ENCODE data around the gene TFPI.

TFPI gene

DNA sequence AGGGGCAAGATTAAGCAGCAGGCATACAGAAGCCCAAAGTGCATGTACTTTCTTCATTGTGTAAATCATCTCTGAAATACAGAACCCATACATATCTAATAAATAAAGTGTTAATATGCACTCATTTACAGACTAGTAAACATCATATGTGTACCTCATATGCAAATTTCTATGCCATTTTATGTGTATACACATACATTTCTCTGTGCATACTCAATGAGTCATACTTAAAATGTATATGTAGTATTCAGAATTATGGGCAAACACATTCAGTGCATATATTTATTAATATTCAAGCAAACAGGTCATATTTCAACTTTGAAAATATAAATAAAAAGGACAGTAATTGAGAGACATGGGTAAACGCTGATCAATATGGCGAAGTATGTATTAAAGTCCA, 50.5 kb downstream of the TFPI start:
- no peak for DNase-seq (ENCODE audit: low read depth)

DNA sequence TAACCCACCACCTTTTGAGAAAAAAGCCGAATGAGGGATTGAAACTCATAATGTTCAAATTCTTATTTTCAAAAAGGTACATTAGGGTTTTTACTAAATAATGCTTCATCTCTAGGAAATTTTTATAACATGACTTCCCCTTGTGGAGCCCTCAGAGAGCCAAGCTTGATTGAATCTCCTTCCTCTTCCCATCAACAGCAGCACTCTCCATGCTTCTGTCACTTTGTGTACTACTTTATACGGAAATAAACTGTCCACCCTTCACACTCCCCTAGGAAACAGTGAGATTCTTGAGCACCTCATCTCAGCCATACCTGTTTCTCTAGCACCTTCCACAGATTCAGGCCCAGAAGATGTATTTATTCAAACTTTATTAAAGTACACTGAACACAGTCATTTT, 51.8 kb downstream of the TFPI start:
- no peak for DNase-seq (ENCODE audit: low read depth)

DNA sequence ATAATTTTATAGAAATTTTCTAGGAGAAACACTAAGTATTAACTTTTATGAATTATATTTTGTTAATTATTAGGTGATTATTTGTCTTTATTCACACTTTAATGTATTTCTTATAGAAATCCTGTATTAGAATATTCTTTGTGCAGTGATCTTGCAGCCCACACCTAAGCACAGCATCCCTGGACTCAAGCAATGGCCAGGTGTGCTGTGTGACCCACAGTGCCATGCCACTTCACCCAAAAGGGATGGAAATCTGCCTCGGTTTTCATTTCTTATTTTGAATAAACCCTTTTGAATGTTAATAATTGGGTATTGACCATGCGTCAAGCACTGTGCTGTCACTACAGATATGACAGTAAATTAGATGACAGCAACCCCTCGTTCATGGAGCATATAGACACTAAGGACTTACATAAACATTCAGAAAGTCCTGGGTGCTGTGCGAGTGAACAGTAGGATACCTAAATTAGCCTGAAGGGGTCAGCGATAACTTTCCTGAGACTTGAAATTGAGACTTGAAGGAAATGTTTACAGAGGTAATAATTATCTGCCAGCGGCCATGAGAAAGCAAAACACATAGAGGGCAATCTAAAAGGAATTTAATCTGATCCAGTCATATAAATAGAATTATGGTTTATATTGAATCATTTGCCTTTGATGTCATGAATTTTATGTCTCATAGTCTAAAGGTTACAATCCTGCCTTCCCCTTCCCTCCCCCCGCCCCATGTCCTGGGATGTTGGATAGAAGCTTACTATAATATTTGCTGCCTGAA, 53.5 kb downstream of the TFPI start:
- DNase-seq (ENCODE audit: low read depth) = no peak

DNA sequence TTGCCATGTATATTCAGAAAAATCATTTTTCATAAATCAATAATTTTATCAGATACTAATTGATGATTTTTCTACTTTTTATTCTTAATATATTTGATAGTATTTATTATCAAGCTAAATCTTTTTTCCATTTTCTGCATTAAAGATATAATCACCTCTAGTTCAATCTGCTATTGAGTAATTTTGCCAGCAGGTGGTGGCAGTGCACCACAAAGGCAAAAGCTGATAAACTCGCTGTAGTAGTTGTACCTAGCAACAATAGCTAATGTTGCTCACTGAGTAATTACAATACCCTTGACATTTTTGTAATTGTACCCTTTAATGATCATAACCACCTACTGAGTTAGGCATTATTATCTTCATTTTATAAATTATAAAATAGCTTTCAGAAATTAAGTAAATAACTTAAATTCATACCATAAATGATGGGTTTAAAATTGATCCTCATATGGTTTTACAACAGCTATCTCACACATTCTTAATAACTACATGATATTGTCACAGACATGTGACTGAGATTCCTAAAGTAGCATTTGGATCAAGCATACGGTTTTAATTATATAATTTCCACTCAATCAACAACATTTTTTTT, 54.2 kb downstream of the TFPI start:
- DNase-seq (ENCODE audit: low read depth) = no peak

DNA sequence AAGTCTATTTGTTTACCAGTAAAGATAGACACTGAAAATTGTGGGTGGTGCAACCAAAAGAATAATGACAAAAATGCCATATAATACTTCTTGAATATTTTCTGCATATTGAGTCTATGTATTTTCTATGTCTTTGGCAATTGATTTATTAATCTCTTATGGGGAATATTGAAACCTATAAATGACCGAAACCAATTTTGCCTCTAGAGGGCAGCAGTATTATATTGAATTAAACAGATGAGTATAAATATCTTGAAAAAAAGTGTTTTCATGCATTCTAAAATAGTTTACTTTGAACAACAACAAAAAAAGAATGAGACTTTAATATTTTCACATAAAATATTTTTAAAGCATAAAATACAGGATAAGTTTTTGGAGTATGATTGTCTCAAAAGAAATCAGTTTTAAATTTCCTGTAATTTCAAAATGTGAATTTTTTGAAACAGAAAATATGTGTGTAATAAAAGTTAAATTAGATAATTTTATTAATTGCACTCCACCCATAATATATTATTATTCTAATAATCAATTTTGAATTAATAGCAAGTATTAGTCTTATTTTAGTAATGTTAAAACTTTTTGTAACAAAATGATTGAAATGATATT, 56.3 kb downstream of the TFPI start:
- no peak for DNase-seq (ENCODE audit: low read depth)

DNA sequence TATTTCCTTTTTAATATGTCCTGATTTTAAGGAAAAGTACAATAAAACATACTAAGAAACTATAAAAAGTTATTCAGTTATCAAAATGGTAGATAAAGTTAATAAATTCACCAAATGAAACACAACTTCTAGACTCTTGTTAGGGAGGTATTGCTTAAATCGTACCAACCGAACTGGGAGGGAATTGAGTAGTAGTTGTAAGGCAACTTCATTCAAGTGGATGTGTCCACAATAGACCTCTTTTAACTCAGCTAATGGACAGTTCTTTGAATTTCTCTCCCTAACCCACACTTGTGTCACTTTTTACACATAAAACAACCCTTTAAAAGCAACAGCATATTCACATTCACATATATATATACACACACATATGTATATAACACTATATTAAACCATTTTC, 57.1 kb downstream of the TFPI start:
- no peak for DNase-seq (ENCODE audit: low read depth)

DNA sequence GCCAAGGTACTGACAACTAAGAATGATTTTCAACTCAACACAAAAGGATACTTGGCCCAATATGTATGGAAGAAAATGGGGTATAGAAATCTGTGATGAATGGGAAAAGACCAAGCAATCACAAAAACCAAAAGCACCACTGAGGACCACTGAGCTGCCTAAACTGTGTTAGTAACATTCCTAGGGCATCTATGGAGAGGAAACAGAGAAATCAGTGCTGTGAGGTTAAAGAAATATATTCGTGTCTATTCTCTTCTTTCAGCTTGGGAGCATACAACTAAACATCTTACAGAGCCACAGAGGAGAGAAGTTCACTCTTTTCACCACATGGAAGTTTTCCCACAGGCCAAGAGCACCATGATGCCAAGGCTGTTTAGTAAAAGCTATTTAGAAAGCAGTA, 58.9 kb downstream of the TFPI start:
- DNase-seq (ENCODE audit: low read depth) = no peak

DNA sequence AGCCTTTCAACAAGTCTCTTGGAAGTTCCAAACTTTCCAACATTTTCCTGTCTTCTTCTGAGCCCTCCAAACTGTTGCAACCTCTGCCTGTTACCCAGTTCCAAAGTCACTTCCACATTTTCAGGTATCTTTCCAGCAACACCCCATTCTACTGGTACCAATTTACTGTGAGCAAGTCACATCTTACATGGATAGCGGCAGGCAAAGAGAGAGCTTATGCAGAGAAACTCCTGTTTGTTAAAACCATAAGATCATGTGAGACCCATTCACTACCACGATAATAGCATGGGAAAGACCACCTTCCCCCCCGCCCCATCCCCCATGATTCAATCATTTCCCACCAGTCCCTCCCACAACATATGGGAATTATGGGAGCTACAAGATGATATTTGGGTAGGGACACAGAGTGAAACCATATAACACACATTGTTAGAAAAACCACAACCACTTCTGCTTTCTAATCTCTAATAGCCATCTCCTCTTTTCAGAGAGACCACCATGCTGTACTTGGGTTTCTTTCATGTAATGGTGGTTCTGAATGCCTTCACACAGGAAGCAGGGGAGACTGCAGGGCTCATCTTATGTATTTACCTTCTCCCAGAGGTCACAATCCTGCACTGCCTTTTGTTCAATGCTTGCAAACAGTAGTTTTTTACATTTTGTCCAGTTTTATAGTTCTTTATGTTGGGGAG, 60.2 kb downstream of the TFPI start:
- no peak for DNase-seq (ENCODE audit: low read depth)

DNA sequence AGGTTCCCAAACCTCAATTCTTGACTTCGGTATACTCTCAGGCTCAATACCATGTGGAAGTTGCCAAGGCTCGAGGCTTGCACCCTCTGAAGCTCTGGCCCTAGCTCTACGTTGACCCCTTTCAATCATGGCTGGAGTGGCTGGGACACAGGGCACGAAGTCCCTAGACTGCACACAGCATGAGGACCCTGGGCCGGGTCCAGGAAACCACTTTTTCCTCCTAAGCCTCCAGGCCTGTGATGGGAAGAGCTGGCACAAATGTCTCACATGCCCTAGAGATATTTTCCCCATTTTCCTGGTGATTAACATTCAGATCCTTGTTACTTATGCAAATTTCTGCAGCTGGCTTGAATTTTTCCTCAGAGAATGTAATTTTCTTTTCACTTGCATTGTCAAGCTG, 61.1 kb downstream of the TFPI start:
- no peak for DNase-seq (ENCODE audit: low read depth)

DNA sequence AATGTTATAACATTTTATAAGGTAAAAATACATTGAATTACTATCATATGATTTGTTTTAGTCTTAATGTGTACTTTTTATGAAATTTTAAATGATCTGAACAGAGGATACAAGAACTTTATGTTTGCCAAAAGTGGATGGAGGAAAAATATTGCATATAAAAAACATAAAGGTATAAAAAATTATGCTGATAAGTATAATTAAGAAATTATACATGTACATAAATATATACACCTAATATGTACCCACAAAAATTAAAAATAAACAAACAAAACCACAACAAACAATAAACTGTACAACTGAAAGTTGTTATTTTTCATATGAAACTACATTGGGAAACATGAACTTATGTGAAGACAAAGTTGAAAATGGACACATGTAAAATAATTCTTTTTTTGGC, 68.0 kb downstream of the TFPI start:
- DNase-seq (ENCODE audit: low read depth) = no peak

DNA sequence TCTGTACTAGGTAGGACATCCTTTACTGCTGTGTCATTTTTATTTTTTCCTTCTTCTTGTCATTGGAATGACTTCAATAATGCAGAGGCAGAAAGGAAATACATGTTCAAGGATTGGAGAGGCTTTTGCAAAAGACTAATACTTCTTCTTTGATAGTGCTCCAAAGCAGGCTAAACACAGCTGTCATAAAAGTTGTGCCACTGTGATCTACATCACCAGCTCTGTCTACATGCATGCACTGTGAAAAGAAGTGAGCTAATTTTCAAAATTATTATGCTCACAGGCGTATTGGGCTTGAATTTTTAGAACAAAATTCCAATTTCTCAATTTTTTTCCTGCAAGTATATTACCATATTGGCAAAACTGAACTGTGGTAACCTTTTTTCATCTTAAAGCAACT, 68.7 kb downstream of the TFPI start:
- DNase-seq (ENCODE audit: low read depth) = no peak

DNA sequence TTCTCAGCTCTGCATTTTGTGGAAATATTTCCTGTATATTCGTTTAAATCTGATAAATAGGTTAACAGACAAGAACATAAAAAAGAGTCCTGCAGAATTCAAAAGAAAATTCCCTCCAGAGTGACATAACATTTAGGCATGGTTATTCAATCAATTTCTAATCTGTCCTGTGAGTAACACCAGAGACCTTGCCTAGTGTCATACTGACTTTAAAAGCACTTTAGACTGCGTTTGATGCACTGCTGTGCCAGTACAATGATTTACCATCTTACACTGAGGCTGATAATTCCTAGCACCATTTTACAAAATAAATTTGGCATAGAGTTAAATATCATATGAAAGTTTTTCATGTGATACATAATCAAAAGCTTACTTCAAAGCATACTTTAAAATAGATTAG, 70.7 kb downstream of the TFPI start:
- no peak for DNase-seq (ENCODE audit: low read depth)

DNA sequence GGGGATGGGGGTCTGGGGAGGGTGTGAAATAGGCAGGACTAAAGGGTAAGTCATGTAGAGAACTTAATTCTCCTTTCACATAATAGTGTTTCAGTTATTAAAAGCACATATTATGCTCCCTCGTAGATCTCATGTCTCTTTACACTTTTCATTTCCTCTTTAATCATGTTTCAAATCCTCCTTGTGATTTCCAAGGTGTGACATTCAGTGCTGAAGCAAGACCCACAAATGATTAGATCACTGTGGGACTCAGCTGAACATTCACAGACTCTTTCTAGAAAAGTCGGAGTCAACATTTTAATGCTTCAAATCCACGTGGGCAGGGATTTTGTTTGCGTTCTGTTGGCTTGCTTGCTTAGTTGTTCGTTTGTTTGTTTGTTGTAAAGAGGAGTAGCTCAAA, 71.4 kb downstream of the TFPI start:
- DNase-seq (ENCODE audit: low read depth) = no peak

DNA sequence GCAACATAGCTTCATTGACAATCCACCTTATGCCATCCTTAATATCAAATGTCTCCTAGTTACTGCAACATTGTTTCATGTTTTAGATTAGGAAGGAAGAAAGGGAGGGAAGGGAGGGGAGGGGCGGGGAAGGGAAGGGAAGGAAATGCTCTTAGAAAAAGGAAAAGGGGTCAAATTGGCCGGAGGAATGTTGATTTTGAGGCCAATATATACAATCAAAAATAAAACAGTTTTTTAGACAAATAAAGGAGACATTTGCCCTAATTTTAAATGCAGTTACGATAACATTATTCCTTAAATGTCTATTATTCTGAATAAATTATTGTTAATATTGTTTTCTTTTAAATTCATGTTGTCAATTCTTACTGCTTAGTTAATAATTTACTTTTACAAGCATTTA, 72.7 kb downstream of the TFPI start:
- no peak for DNase-seq (ENCODE audit: low read depth)

DNA sequence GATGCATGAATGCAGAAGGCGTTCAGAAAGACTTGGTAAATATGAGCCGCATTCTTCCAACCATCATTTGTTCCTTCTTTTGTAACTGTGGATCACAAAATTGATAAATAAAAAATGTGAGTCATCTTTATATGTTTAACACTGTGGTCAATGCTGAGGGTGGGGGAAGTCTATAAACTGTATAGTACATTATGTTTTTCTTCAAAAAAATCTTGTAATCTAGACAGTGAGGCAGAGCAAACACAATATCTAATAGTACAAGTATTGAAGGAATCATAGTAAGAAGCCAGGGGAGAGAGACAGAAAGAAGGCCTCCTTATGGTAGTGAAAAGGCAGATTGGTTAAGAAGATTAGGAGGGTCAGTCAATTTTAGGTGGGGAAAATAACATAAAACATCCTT, 75.5 kb downstream of the TFPI start:
- DNase-seq (ENCODE audit: low read depth) = no peak

DNA sequence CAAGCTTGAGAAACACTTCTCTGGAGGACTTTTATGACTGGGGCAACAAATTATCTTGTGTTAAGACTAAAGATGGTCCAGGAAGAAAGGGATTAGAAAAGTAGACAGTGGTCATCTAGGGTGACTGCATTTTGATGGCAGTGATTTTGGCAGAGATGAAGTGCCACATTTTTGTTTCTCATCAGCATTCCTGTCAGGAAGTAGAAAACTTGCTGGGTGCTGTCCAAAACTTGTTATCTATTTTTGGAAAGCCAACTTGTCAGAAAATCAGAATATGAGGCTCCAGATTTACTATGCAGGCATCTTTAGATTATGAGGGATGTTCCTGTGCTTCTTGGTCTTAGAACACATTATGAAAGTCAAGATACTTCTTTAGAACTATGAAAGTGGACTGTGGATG, 77.2 kb downstream of the TFPI start:
- DNase-seq (ENCODE audit: low read depth) = no peak

DNA sequence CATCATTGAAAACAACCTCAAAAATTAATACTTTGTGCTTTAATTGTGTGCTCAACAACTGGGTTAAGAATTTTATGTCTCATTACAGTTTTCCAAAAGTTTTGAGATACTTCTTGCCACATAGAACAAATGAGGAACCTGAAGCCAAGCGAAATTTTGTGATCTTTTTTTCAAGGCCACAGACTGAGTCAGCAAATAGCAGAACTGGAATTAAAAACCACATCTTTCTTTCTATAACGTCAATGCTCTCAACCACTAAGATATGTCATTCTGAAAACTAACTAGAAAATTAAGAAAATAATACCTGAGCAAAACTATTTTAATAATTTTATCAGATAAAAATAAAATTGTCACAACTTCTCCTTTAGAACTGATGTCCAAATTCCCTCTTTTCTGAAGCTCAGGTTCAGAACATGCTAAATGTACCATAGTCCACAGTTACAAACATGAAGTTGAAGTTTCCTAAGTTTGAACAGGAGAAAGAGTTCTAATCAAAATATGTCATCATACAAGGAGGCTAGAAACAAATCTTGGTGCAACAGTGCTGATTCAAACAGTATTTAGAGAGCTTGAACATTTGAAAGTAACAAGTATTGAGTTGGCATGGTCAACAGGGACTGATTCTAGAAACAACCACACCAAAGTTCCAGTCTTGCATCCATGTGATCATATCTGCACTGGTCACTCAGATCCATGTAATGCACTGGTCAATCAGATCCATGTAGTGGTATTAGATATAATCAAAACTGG, 78.6 kb downstream of the TFPI start:
- DNase-seq (ENCODE audit: low read depth) = no peak

DNA sequence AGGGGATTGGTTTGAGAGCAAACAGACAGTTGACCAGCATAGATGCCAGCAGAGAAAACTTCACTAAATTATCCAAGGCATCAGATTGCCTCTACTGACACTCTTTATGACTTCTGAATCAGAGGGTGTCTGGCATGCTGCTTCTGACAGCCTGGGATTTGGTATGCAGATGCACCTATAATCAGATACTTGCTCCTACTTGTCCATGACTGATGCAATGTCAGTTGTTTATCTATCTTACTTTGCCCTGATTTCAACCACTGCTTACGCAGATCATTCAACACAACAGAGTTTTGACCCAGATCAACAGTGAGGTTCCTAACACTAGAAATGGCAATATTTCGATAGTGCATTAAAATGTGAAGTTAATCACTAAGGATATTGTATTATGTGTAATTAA, 83.5 kb downstream of the TFPI start:
- DNase-seq (ENCODE audit: low read depth) = no peak

DNA sequence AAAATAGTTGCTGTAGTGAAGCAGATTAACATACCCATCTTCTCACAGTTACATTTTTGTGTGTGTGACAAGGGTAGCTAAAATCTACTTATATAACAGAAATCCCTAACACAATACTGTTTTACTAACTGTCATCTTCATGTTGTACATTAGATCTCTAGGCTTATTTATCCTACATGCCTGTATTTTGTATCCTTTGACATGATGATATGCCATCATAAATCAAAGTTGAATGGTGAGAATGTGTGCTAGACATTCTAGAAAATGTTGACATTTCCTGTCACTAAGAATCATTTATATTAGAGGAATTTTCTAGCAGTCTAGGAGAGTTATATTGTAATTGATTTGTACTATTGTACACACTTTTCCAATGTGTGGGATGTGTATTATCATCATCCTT, 84.7 kb downstream of the TFPI start:
- no peak for DNase-seq (ENCODE audit: low read depth)

DNA sequence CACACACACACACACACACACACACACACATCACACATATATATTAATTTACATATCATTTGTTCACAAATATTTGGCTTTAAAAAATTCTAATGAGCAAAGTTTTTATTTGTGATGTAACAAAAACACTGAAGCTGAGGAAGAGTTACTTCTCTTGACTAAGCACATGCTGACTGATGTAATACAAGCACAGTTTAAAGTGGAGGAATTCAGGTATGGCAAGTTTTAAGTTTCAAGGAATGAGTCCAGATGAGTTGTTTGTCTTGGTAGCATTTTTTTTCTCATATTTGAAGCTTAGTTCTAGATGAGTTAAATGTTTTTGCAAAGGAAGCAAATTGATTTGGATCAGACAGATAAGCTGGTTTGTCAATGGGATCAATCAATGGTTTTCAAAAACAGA, 86.0 kb downstream of the TFPI start:
- no peak for DNase-seq (ENCODE audit: low read depth)

DNA sequence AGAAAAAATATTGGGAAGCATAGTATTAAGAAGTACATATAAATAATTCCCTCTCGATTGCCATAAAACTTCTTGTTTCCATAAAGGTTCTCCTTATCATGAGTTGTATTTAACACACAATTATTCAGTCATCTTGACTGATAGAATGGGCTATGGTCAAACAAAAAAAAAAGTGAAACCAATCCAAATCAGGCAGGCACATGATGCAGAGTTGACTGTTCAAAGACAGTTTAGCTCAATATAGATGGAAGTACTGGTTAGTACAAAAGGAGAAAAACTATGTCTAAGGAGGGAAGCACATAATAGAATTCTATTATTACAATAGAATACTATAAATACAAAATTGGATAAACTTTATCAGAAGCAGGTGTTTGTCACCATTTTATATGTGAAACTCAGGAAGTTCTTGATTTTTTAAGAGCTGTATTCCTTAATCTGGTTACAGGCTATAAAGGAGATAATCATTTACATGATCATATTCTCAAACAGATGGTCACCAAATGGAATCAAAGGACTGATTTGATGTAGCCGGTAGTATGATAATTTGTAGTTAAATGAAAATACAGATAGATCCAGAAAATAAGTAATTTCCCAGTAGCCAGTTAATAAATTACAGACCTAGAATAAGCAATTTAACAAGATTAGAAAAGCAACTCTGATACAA, 88.0 kb downstream of the TFPI start:
- no peak for DNase-seq (ENCODE audit: low read depth)

DNA sequence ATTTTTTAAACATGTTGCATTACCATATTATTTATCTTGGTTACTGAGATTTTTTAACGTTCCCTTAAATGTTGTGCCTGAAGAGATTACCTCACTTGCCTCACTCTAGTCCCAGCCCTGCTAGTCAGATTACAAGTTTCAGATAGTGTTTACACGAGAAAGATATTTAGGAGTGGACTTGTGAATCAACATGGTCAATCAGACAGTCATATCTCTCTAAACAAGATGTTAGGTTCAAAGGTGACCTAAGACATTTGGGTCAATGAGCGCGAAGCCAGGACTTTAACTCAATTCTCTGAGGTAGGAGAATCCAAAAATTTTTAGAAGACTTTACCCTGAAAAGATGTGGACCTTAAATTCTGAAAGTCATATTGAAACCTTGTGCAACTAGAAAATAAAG, 91.4 kb downstream of the TFPI start:
- no peak for DNase-seq (ENCODE audit: low read depth)

All from stimulated activated CD8-positive, alpha-beta memory T cell treated with anti-CD3 and anti-CD28 coated beads, Interleukin-12 subunit alpha, Interleukin-12 subunit beta, amount 100 ng/mL, for 4 hours (primary cell).